HuH-7 (cell line): ENCODE data around the gene CDHR2.
A peak's percentile ranks its signal among the peaks of the same experiment; 100 is the strongest.
"Not testable (repeated sequence)": the region's sequence is repeated elsewhere in the genome, so short reads cannot be mapped to it uniquely, and the experiment has no call there.

ENCODE experiments used
- DNase-seq: peaks from one replicate; pipeline ENCODE4 v3.0.0; 2011; ENCODE audit warnings: low spot score

CDHR2 gene

DNA sequence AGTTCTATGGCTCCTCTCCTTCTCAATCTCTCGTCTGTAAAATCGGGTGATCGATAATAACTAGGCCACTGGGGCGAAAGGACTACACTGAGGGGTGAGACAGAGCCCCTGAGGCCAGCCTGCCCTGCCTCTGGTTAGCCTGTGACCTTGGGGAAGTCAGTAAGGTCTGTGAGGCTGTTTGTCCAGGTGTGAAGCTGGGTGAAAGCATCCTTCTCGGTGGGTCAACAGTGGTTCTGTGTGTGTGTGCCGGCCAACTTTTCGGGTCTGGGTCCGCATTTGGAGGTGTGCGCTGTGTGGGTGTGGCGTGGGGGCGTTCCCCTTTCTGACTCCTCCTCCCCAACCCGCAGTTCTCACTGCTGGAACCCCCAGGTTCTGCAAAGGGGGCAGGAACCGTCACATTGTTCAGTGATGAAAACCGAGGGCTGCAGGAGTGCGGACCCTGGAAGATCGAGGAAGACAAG is 7.0 kb upstream of the CDHR2 start:
- DNase-seq: no peak

DNA sequence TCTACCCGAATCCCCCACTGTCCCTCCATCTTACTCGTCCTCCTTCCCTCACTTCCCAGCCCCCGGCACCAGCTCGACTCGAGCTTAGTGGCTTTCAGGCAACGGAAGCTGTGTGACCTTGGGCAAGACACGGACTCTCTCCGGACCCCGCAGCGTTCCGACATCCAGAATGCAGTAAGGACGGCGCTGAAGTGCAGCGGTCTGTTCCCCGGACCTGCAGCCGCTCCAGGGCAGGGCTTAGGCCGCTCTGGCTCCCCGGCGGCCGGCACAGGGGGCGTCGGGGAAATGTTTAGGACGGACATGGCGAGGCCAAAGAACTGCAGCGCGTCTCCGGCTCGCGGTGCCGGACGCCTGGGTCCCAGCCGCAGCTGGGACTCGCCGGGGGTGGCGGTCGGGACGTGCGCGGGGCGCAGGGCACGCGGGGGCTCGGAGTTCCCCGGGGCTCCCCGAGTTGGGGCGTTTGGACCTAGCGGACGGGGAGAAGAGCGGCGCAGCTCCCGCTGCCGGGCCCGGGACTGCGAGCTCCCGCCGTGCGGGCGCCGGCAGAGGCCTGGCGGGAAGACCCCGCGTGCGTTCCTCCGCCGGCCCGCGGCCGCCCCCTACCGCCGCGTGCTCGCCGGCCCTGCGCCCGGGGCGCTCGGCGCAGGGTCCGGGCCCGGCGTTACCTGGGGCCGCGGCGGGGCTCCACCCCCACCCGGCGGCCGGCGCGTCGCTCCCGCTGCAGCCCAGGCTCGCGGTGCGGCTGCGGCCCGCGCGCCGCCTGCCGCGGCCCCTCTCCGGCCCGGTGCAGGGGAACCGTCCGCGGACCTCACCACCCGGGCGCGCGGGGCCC is 6.3 kb upstream of the CDHR2 start:
- DNase-seq: peak; percentile 70

GRCh38 chr5:176543428-176544182 is 5.5 kb upstream of the CDHR2 start:
- peak; percentile 79 for DNase-seq

- no peak for DNase-seq
Observed at GRCh38 chr5:176545388-176545736, 3.8 kb upstream of the CDHR2 start.

GRCh38 chr5:176545737-176546509 is 3.2 kb upstream of the CDHR2 start:
- DNase-seq: no peak

GRCh38 chr5:176547802-176548201 is 1.3 kb upstream of the CDHR2 start:
- no peak for DNase-seq

DNA sequence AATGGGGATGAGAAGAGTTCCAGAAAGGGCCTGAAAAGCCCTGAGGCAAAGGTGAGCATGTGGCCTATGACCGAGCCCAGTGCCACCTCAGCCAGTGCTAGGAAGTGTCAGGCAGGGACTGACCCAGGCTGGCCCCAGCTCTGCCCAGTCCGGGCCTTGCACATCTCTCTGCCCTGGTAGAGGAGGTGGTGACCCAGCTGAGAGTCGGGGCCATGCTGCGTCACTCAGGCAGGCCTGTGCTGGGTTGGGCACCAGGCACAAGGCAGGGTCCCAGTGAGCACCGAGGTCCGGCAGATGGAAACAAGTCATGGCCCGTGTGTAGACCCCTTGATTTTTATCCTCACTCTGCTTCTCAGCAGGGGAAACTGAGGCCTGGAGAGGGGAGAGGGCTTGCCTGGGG is 729 bp downstream of the CDHR2 start:
- DNase-seq: no peak

DNA sequence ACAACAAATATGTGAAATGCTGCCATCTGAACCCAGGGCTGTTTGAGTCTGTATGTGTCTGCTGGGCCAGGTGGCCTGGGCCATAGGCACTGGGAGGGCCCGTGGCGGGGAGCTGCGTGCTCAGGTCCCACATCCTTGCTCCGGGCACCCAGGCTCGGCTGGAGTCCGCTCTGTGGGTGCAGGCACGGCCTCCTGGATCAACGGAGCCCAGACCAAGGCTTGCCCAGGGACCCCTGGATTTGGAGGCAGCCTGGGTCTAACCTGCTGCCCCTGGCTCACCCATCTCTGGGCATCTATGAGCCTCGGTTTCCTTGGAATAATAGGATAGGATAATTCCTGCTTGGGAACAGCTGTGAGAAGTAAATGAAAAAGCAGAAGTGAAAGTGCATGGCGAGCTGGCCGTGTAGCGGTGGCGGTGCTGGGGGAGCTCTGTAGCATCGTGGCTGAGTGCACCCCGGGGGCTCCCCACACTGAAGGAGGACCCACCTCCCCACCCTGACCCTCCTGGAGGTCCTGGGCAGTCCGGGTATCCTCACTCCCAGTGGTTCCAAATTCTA is 1.2 kb downstream of the CDHR2 start:
- no peak for DNase-seq

DNA sequence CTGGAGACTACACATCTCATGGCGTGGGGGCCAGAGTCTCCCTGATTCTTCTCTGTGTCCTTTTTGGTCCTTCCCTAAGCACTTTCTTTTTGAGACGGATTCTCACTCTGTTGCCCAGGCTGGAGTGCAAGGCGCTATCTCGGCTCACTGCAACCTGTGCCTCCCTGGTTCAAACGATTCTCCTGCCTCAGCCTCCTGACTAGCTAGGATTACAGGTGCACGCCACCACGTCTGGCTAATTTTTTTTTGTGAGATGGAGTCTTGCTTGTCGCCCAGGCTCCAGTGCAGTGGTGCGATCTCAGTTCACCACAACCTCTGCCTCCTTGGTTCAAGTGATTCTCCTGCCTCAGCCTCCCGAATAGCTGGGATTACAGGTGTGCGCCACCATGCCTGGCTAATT is 1.8 kb downstream of the CDHR2 start:
- DNase-seq: not testable (repeated sequence)

GRCh38 chr5:176552332-176552869 is 3.3 kb downstream of the CDHR2 start:
- no peak for DNase-seq

- DNase-seq: no peak
Observed at GRCh38 chr5:176553260-176554085, 4.3 kb downstream of the CDHR2 start.

- no peak for DNase-seq
Observed at GRCh38 chr5:176557846-176558245, 8.7 kb downstream of the CDHR2 start.

DNA sequence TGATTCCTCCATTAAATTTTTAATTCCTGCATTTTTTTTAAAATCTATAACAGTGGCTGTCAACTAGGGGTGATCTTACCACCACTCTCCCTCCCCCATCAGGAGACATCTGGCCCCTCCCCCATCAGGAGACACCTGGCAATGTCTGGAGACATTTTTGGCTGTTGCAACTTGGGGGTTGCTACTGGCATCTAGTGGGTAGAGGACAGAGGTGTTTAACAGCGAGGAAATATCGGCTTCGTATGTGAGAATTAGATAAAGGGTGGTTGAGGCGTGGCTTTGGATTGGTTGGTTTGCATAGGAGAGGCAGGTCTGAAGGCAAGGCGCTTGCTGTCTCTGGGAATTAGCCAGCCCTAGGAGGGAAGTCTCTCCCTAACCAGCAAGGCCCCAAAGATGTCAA is 10.5 kb downstream of the CDHR2 start:
- DNase-seq: no peak

- no peak for DNase-seq
Observed at GRCh38 chr5:176560364-176560763, 11.2 kb downstream of the CDHR2 start.

- DNase-seq: no peak
Observed at GRCh38 chr5:176561259-176561658, 12.1 kb downstream of the CDHR2 start.

DNA sequence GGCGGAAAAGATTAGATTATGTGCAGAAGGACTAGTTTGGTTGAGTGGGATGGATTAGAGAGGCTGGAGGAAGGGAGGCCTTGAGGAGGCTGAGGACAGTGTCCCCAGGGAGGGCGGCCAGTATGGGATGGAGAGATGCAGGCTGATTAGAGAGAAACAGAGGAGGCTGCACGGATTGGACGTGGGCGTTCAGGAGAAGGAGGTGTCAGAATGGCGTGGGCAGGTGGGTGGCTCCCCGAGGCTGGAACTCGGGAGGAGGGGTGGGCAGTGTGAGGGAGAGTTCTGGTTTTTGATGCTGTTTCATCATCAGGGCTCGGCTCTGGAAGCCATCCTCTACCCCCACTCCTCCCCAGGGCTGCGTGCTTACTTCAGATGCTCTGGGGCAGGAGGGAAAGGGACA is 13.0 kb downstream of the CDHR2 start:
- DNase-seq: no peak

DNA sequence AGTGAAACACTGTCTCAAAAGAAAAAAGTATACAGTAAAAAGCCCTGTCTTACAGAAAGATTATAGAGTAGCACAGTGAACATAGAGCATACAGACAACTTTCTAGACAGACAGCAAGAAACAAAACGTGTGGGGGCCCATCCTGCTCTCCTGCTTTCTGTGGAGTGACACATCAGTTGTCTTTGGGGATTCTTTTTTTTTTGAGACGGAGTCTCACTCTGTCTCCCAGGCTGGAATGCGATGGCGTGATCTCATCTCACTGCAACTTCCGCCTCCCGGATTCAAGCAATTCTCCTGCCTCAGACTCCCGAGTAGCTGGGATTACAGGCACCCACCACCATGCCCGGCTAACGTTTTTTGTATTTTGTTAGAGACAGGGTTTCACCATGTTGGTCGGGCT is 14.9 kb downstream of the CDHR2 start:
- no peak for DNase-seq

DNA sequence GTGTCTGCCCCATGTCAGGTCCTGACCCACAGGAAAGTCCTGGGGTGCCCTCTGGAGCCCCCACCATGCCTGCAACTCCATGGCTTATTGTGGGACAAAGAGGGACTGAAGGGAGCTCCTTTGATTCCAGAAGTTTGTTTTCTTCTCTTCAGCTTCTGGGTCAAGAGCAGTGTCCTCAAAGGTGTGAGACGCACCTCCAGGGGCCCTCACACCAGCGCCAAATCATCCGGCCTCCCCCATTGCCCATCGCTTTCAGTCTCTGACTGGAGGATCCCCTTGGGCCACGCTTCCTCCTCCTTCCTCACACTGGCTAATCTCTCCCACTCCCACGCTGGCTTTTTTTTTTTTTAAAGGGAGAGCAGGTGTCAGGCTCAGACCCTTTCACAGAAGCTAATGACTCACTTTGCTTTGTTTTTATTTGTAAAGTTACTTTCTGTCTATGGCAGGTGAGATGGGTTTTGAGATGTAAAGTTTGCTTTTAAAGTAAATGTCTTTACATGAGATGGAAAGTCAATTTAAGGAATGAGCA is 16.7 kb downstream of the CDHR2 start:
- no peak for DNase-seq

- DNase-seq: no peak
Observed at GRCh38 chr5:176568657-176569056, 19.5 kb downstream of the CDHR2 start.

GRCh38 chr5:176570044-176570443 is 20.9 kb downstream of the CDHR2 start:
- no peak for DNase-seq
